Left lung (tissue), 10 donors: ENCODE measurements around the gene BLNK. TPM values are rescaled to one million over a fixed set of nuclear protein-coding genes. Genes with fewer than 3 reads are reported as not detected.
A peak's percentile ranks its signal among the peaks of the same experiment; 100 is the strongest.

Experiments
- ATAC-seq: fragments of 200-7000 bp; cut with Tn5 transposase; one replicate; pipeline ENCODE4 v1.9.1; 2020; ENCODE audit warnings: moderate library complexity
- DNase-seq, 4 donors: peaks; one replicate each; pipeline ENCODE4 v3.0.0-alpha.2; 2013 to 2020
- H3K27ac ChIP-seq, 2 donors: fragments of 200-600 bp; sonication (generic) in 1 of 2; one replicate each; pipeline versions ENCODE4 v1.5.0 to v1.8.0; 2020 to 2021
- H3K27me3 ChIP-seq, 2 donors: fragments of 200-600 bp; sonication (generic) in 1 of 2; one replicate each; pipeline versions ENCODE4 v1.5.0 to v1.8.0; 2020 to 2021
- H3K36me3 ChIP-seq, 2 donors: fragments of 200-600 bp; sonication (generic) in 1 of 2; one replicate each; pipeline versions ENCODE4 v1.5.0 to v1.8.0; 2020 to 2021
- H3K4me1 ChIP-seq, 2 donors: fragments of 200-600 bp; one replicate each; pipeline ENCODE4 v1.8.0; 2021
- H3K4me3 ChIP-seq, 2 donors: fragments of 200-600 bp; sonication (generic) in 1 of 2; one replicate each; pipeline versions ENCODE4 v1.5.0 to v1.8.0; 2020 to 2021; ENCODE audit warnings: mild to moderate bottlenecking in 1 of 2
- H3K9me3 ChIP-seq, 2 donors: fragments of 200-600 bp; sonication (generic) in 1 of 2; one replicate each; pipeline versions ENCODE4 v1.5.0 to v1.8.0; 2020 to 2021
- intact Hi-C, 2 donors: fragments of 100-400 bp; cut with DNase I; formaldehyde crosslinking; loops; one replicate each; pipeline versions ENCODE4 v1.11.2 to v1.14.2; 2022
- polyA plus RNA-seq, 6 donors: library from polyadenylated mRNA; unstranded; fragments of 120-200 nt; gene quantifications; one replicate each; pipeline ENCODE4 v1.2.1, GENCODE V29; 2013; ENCODE audit not compliant: insufficient read length in 6 of 6
- total RNA-seq, 2 donors: library from RNA; stranded (reverse); fragmentation: NEBNext Ultra II Directional; extraction: Animal tissue kit (Norgen Biotek cat#: 25700); gene quantifications; one replicate each; pipeline ENCODE4 v1.2.1, GENCODE V29; 2021
- TF ChIP-seq, protein P1 (sequence below), 2 donors: fragments of 200-600 bp; sonication (generic) in 1 of 2; IDR thresholded peaks; one replicate each; pipeline versions ENCODE4 v1.5.0 to v1.8.0; 2021; ENCODE audit warnings: antibody characterized with exemption in 2 of 2
- donor health status: DM: no; HTN: yes; CAD: no.
- donor health status: DM: no; HTN: no; CAD: no.

BLNK gene
- total and polyA plus RNA-seq, 8 donors = 7.9 to 18.8 (median 15.2) TPM

DNA sequence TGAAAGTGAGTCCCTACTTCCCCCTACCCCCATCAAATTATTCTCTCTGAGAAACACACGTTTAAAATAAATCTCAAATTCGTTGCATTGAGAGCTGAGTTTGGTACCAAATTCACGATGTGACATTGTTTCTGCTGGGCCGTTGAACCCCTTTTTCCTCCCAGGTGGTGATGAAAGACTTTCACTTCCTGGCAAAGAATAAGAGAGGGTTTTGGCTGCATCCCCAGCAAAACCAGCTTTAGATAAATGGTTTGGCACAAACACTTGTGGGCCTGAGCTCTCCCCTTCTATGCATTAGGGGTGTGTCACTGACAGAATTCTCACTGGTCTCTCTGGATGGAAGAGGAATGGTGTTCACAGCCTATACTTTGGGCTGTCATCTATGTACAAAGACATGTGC is 24.1 kb upstream of the BLNK start:
- Histone ChIP-seq H3K4me3 (no peak overlapping the region), H3K27ac (no peak overlapping the region), H3K27me3 (no peaks in the 10 kb centered on the region), H3K4me1 (peaks cover 0 to 3% of the 10 kb centered on the region in 2 donors), H3K36me3 (no peaks in the 10 kb centered on the region), H3K9me3 (no peaks in the 10 kb centered on the region)
- TF ChIP-seq, protein P1, sequence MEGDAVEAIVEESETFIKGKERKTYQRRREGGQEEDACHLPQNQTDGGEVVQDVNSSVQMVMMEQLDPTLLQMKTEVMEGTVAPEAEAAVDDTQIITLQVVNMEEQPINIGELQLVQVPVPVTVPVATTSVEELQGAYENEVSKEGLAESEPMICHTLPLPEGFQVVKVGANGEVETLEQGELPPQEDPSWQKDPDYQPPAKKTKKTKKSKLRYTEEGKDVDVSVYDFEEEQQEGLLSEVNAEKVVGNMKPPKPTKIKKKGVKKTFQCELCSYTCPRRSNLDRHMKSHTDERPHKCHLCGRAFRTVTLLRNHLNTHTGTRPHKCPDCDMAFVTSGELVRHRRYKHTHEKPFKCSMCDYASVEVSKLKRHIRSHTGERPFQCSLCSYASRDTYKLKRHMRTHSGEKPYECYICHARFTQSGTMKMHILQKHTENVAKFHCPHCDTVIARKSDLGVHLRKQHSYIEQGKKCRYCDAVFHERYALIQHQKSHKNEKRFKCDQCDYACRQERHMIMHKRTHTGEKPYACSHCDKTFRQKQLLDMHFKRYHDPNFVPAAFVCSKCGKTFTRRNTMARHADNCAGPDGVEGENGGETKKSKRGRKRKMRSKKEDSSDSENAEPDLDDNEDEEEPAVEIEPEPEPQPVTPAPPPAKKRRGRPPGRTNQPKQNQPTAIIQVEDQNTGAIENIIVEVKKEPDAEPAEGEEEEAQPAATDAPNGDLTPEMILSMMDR (IDR thresholded peaks at IDR 0.05) = no peak
- ATAC-seq (no peak), DNase-seq (no peak)
- intact Hi-C loops = no loop called here

DNA sequence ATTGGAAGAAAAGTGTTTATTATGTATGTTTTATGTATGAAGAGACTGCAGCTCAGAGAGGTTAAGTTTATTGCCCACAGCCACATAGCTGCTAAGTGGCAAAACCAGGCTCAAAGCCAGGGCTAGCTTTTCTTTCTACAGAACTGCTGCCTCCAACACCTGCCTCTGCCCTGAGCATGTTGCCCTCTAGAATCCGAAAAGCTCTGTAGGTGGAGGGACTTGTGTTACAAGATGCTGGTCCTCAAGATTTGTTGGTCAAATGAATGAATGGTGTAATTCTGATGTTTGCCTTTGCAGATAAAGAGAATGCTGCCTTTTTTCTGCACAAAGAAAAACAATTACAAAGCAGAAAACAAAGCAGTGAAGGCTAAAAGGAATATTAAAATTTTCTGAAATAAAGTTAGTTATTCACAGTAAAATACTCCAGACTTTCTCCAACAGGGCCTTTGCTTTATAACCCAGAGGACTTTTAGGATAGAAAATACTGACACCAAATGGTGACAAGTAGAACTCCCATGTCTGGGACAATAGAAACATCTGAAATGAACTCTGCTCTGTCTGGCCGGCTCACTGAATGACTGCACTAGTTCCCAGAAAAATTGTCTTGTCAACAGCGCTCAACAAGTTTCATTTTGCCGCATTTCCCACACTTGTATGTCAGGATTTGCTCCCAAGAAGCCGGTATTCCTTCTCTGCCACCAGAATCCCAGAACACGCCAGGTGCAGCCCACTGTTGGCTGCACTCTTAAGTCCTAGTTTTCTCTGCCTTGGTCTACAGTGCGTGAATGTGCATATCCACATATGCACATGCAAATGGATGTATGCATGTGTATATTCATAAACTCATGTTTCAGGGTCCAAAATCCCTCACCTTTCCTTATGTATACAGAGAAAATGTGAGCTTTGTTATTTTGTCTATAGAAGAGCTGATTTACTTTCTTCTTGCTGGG is 21.9 kb upstream of the BLNK start:
- DNase-seq = peak in 1 of 4 donors; percentile 61
- no peaks in the 10 kb centered on the region for H3K27me3 ChIP-seq
- H3K36me3 ChIP-seq = no peaks in the 10 kb centered on the region
- ATAC-seq = peak; percentile 97
- peaks cover under 1 to 2% of the 10 kb centered on the region in 2 donors for H3K4me1 ChIP-seq
- intact Hi-C loops = loop anchor here in 1 of 2 donors (5.0 kb wide), 1 partner anchor 61 kb away; no protein-coding TSS in a partner anchor
- H3K4me3 ChIP-seq = no peak overlapping the region
- TF ChIP-seq, protein P1 (IDR thresholded peaks at IDR 0.05) = peak; percentile 45 to 60
- no peak overlapping the region for H3K27ac ChIP-seq
- no peaks in the 10 kb centered on the region for H3K9me3 ChIP-seq

DNA sequence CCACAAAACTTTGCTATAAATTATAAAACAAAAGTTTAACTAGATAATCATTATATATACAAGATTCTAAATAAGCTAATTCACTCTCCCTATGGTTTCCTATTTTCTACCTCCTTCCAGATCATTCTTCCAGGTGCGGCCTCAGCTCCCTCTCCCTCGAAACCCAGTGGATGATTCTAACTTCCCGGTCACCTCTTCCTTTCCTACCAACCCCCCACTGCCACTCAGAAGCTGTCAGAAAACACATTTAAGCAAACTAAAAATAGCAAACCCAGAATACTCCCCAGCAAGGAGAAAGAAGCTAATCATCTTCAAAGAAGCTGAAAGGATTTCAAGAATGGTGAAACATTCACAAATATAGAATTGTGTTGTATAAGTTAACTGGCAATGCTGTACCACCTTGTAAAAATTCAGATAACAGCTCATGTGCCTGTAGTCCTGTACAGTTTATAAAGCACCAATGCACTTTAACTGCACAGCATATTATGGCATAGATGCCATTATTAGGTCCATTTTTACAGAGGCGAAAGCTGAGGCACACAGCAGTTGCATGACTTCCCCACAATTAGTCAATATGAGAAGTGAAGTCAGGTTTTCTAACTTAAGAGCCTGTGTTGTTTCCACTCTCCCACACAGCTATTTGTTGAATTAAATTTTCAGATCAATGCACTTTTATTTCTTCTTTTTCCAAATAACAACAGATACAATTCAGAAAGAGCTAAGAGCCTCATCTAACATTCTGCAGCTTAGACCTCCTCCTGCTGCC is 19.2 kb upstream of the BLNK start:
- H3K36me3 ChIP-seq = no peaks in the 10 kb centered on the region
- H3K4me1 ChIP-seq = peaks cover 5 to 8% of the 10 kb centered on the region in 2 donors
- no peak overlapping the region for H3K27ac ChIP-seq
- H3K4me3 ChIP-seq = no peak overlapping the region
- ATAC-seq (no peak), DNase-seq (no peak)
- no peaks in the 10 kb centered on the region for H3K27me3 ChIP-seq
- H3K9me3 ChIP-seq = no peaks in the 10 kb centered on the region
- intact Hi-C loops = loop anchor here in 1 of 2 donors (5.0 kb wide), 1 partner anchor 58 kb away; no protein-coding TSS in a partner anchor
- TF ChIP-seq, protein P1 (IDR thresholded peaks at IDR 0.05) = no peak

DNA sequence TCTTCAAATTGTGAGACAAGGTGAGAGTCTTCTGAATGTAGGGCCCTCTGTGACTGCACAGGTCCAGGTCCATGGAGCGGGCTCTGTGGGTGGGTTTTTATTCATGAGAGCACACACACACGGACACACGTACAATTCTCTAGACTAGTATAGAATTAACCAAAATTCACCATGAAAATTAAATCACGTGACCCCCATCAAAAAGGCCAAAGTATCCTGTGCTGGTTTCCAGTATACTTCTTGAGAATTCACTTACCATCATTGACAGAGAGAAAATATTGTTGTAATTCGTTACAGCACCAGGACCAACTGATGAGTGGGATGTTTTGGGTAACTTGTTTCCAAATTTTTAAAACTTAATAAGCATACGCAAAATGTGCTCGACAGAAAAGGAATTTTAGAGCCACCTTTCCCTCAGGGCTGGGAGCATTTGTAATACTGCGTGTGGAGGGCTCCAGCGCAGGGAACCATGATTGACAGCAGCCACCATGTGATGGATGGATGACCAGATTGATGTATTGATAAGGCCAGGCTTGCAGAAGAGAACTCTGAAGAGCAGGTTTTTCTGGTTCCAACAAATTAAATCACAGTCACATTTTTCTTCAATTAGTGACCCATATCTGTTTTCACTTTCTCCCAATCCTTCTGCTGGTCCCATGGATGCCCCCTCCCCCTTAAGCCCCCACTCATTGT is 18.0 kb upstream of the BLNK start:
- no peaks in the 10 kb centered on the region for H3K9me3 ChIP-seq
- intact Hi-C loops = no loop called here
- DNase-seq = no peak
- H3K4me3 ChIP-seq = no peak overlapping the region
- ATAC-seq = no peak
- H3K27me3 ChIP-seq = no peaks in the 10 kb centered on the region
- H3K36me3 ChIP-seq = no peaks in the 10 kb centered on the region
- no peak overlapping the region for H3K27ac ChIP-seq
- TF ChIP-seq, protein P1 (IDR thresholded peaks at IDR 0.05) = no peak
- peaks cover 5 to 8% of the 10 kb centered on the region in 2 donors for H3K4me1 ChIP-seq
